Measurements from ENCODE around the gene SCAMP4. TPM values are rescaled to one million over a fixed set of nuclear protein-coding genes. Genes with fewer than 3 reads are reported as not detected.

Gene SCAMP4, protein sequence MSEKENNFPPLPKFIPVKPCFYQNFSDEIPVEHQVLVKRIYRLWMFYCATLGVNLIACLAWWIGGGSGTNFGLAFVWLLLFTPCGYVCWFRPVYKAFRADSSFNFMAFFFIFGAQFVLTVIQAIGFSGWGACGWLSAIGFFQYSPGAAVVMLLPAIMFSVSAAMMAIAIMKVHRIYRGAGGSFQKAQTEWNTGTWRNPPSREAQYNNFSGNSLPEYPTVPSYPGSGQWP
- 71.2 and 79.9 TPM in 2 replicates for total RNA-seq
- long read RNA-seq, partial matches to known transcripts = 0 of 1 reads
- long read RNA-seq, other reads (novel, unspliced or antisense) = 0 of 1 reads

DNA sequence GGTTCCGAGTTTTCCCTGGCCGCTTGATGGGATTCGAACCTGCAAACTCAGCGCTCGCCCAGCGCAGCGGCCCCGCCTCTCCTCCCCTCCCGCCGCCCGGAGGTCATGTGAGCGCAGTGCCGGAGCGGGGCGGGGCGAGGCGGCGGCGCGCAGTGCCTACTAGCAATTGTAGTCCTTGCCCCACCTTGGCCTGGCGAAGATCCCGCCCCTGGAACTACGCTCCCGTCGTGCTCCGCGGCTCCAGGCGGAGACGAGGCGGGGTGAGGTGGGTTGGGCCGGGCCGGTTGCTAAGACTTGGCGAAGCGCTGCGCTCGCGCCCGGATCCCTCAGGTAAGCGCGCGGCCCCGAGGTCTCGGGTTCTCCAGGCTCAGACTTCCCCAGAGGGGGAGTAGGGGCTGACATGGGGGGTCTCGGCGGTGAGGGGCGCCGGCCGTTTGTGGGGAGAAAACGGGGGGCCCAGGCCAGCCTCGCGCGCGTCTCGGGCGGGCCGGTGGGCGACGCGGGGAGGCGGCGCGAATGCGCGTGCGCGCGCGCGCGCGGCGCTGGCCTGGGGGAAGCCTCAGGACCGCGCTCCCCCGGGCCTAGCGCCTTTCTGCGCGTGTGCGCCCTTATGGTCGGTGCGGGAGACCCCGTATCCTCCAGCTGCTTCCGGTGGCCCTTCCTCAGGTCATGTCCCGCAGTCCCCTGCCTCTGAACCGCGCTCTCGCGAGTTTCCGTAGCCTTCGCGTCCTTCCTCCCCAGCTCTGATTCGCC is at the start of gene SCAMP4, which contains the start of gene ADAT3:
Gene SCAMP4, plus strand, starts transcription at position 290 of the 753 bp plus-strand sequence. CDS start 9,621 bp downstream, outside the sequence.
Gene ADAT3, plus strand, starts transcription at position 290 of the 753 bp plus-strand sequence. CDS start 6,649 bp downstream, outside the sequence.
- TF ChIP-seq, protein P1, sequence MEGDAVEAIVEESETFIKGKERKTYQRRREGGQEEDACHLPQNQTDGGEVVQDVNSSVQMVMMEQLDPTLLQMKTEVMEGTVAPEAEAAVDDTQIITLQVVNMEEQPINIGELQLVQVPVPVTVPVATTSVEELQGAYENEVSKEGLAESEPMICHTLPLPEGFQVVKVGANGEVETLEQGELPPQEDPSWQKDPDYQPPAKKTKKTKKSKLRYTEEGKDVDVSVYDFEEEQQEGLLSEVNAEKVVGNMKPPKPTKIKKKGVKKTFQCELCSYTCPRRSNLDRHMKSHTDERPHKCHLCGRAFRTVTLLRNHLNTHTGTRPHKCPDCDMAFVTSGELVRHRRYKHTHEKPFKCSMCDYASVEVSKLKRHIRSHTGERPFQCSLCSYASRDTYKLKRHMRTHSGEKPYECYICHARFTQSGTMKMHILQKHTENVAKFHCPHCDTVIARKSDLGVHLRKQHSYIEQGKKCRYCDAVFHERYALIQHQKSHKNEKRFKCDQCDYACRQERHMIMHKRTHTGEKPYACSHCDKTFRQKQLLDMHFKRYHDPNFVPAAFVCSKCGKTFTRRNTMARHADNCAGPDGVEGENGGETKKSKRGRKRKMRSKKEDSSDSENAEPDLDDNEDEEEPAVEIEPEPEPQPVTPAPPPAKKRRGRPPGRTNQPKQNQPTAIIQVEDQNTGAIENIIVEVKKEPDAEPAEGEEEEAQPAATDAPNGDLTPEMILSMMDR (conservative IDR thresholded peaks at IDR 0.05) = no peak
- Mint-ChIP-seq H3K27me3 (ENCODE audit: low read depth) (no peaks in the 10 kb centered on the region), H3K36me3 (ENCODE audit: low read depth) (no peaks in the 10 kb centered on the region), H3K9me3 (no peaks in the 10 kb centered on the region), H3K27ac (ENCODE audit: unreplicated experiment) (peak within 1 kb of the TSS; percentile 96), H3K4me1 (peaks cover 18% of the 10 kb centered on the region), H3K4me3 (peak within 1 kb of the TSS; percentile 90)
- DNase-seq (ENCODE audit: low read depth, low spot score) = peak; percentile 95

DNA sequence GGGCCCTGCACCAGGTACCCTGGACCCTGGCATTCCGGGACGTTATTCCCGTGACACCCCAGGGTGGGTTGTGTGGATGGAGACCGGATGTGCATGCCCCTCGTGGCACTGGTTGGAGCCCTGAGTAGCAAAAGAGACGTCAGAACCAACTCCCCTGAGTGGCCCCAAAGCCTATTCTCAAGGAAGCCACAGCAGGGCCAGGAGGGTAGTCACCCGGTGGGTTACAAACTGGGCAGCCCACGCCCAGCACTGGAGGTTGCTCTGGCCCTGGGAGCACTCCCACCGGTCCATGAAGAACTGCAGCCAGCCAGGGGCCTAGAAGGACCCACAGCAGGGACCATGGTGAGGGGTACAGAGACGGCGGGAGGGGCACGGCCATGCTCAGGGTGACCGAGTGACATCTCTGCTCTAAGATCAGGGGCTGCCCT is 49.4 kb upstream of the SCAMP4 start:
- peaks cover 9% of the 10 kb centered on the region for H3K4me1 Mint-ChIP-seq

DNA sequence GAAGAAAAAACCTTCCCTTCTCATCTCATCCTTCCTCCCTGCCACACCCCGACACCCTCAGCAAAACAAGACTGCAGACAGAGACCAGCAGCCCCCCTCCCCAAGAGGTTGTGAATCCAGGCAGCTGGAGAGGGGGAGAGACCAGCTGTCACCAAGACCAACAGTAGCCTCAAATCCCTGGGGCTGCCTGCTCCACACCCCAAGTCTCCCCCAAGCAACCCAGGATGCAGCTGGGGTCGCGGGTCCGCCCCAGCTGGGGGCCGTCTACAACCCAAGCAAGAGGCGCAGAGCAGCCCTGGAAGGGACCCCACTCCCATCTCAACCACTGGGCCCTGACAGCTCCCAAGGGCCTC is 48.9 kb upstream of the SCAMP4 start:
- Mint-ChIP-seq H3K4me1 (peaks cover 12% of the 10 kb centered on the region), H3K36me3 (ENCODE audit: low read depth) (no peaks in the 10 kb centered on the region), H3K4me3 (peak overlapping the region; percentile 15), H3K27ac (ENCODE audit: unreplicated experiment) (no peak overlapping the region), H3K9me3 (no peaks in the 10 kb centered on the region), H3K27me3 (ENCODE audit: low read depth) (peaks cover 12% of the 10 kb centered on the region)
- no peak for DNase-seq (ENCODE audit: low read depth, low spot score)
- TF ChIP-seq, protein P1 (conservative IDR thresholded peaks at IDR 0.05) = no peak

More for the DNA sequence above, 49.4 kb upstream of the SCAMP4 start:
- Mint-ChIP-seq H3K27ac (ENCODE audit: unreplicated experiment) (no peak overlapping the region), H3K27me3 (ENCODE audit: low read depth) (peaks cover 7% of the 10 kb centered on the region), H3K36me3 (ENCODE audit: low read depth) (no peaks in the 10 kb centered on the region), H3K4me3 (peak overlapping the region; percentile 15), H3K9me3 (no peaks in the 10 kb centered on the region)
- TF ChIP-seq, protein P1 (conservative IDR thresholded peaks at IDR 0.05) = no peak
- DNase-seq (ENCODE audit: low read depth, low spot score) = no peak

DNA sequence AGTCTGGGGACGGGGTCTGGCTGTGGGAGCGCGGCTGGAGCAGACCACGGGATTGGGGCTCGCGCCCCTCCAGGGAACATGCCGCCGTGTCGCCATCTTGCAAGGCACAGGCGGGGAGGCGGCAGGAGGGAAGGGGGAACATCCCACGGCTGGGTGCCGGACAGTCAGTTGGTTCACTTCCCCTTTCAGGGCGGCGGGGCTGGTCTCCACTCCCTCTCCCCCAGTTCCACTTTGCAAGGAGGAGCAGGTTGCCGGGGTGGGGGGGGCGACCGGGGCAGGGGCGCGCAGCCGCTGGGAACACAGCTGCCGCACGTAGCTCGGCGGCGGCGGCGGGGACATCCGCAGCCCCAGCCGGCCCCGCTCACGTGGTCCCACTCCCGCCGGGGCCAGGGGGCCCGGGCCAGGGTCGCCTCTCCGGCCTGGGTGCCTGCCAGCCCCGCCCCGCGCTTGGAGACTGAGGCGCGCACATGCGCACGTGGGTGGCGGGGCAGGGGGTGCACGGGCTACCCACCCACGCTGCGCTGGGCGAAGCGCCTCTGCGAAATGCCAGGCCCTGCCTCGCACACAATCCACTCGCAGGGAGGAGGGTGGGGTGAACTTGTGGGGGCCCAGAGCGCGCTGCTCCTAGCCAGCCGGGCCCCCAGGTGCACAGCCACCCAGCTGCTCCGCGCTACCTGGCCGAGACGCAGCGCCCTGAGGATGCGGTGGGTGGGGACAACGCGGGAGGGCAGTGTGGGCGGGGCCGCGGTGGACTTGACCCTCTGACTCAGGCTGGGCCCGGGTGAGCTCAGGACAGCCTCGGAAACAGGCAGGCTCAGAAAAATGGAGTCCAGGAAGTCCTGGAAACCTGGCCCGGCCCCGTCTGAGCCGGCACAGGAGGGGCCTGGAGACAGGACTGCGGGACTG is 48.2 kb upstream of the SCAMP4 start:
- Mint-ChIP-seq H3K4me1 (peaks cover 18% of the 10 kb centered on the region), H3K9me3 (no peaks in the 10 kb centered on the region), H3K4me3 (no peak overlapping the region), H3K36me3 (ENCODE audit: low read depth) (no peaks in the 10 kb centered on the region), H3K27me3 (ENCODE audit: low read depth) (peaks cover 19% of the 10 kb centered on the region), H3K27ac (ENCODE audit: unreplicated experiment) (no peak overlapping the region)
- TF ChIP-seq, protein P1 (conservative IDR thresholded peaks at IDR 0.05) = no peak
- DNase-seq (ENCODE audit: low read depth, low spot score) = no peak

Data from neural crest cell (in vitro differentiated cells).